ENCODE results near the gene DUSP6. TPM values are rescaled to one million over a fixed set of nuclear protein-coding genes. Genes with fewer than 3 reads are reported as not detected.

DUSP6 gene
- total and polyA plus RNA-seq, 7 donors = 27.0 to 39.7 (median 33.2) TPM

GRCh38 chr12:89314060-89314761 lies 38.1 kb downstream of the DUSP6 start:
- no peak for DNase-seq
- Histone ChIP-seq H3K36me3 (no peaks in the 10 kb centered on the region), H3K27me3 (no peaks in the 10 kb centered on the region), H3K9me3 (no peaks in the 10 kb centered on the region), H3K4me3 (no peak overlapping the region), H3K4me1 (no peaks in the 10 kb centered on the region), H3K27ac (no peak overlapping the region)
- WGBS, 2 donors = 91 to 94% methylated on average over 3 of the region's 3 CpGs
- intact Hi-C loops (cut with DNase I) = no loop called here
- TF ChIP-seq POLR2AphosphoS5 (IDR thresholded peaks at IDR 0.05) (no peak), EP300 (IDR thresholded peaks at IDR 0.05) (no peak), POLR2A (IDR thresholded peaks at IDR 0.05) (no peak)
- TF ChIP-seq, protein P1, sequence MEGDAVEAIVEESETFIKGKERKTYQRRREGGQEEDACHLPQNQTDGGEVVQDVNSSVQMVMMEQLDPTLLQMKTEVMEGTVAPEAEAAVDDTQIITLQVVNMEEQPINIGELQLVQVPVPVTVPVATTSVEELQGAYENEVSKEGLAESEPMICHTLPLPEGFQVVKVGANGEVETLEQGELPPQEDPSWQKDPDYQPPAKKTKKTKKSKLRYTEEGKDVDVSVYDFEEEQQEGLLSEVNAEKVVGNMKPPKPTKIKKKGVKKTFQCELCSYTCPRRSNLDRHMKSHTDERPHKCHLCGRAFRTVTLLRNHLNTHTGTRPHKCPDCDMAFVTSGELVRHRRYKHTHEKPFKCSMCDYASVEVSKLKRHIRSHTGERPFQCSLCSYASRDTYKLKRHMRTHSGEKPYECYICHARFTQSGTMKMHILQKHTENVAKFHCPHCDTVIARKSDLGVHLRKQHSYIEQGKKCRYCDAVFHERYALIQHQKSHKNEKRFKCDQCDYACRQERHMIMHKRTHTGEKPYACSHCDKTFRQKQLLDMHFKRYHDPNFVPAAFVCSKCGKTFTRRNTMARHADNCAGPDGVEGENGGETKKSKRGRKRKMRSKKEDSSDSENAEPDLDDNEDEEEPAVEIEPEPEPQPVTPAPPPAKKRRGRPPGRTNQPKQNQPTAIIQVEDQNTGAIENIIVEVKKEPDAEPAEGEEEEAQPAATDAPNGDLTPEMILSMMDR (IDR thresholded peaks at IDR 0.05) = no peak

- H3K36me3 ChIP-seq = no peaks in the 10 kb centered on the region
- no peaks in the 10 kb centered on the region for H3K27me3 ChIP-seq
- H3K4me1 ChIP-seq = no peaks in the 10 kb centered on the region
- H3K27ac ChIP-seq = no peak overlapping the region
- DNase-seq = no peak
- intact Hi-C loops (cut with DNase I) = no loop called here
- H3K9me3 ChIP-seq = no peaks in the 10 kb centered on the region
- no peak overlapping the region for H3K4me3 ChIP-seq
- WGBS, 2 donors = 95% methylated on average over 4 of the region's 4 CpGs
- TF ChIP-seq EP300 (IDR thresholded peaks at IDR 0.05) = no peak
- no peak for TF ChIP-seq POLR2AphosphoS5 (IDR thresholded peaks at IDR 0.05)
- no peak for TF ChIP-seq POLR2A (IDR thresholded peaks at IDR 0.05)
- TF ChIP-seq, protein P1 (IDR thresholded peaks at IDR 0.05) = no peak
These were observed 40.5 kb downstream of the DUSP6 start for GRCh38 chr12:89311703-89312293.

- Histone ChIP-seq H3K27ac (peak overlapping the region in 1 of 4 donors; percentile 69), H3K9me3 (no peaks in the 10 kb centered on the region), H3K4me1 (no peaks in the 10 kb centered on the region), H3K4me3 (no peak overlapping the region), H3K36me3 (no peaks in the 10 kb centered on the region), H3K27me3 (no peaks in the 10 kb centered on the region)
- TF ChIP-seq POLR2A (IDR thresholded peaks at IDR 0.05) (no peak), POLR2AphosphoS5 (IDR thresholded peaks at IDR 0.05) (no peak), EP300 (IDR thresholded peaks at IDR 0.05) (no peak)
- TF ChIP-seq, protein P1 (IDR thresholded peaks at IDR 0.05) = no peak
- DNase-seq = no peak
- 67 to 83% methylated on average over 4 of the region's 4 CpGs for WGBS, 2 donors
- intact Hi-C loops (cut with DNase I) = no loop called here
These were observed 42.5 kb downstream of the DUSP6 start for GRCh38 chr12:89309815-89310214.

- no peaks in the 10 kb centered on the region for H3K9me3 ChIP-seq
- no peaks in the 10 kb centered on the region for H3K27me3 ChIP-seq
- TF ChIP-seq, protein P1 (IDR thresholded peaks at IDR 0.05) = no peak
- TF ChIP-seq EP300 (IDR thresholded peaks at IDR 0.05) (no peak), POLR2A (IDR thresholded peaks at IDR 0.05) (no peak), POLR2AphosphoS5 (IDR thresholded peaks at IDR 0.05) (no peak)
- peak overlapping the region in 1 of 4 donors; percentile 69 for H3K27ac ChIP-seq
- 76 to 87% methylated on average over 3 of the region's 3 CpGs for WGBS, 2 donors
- intact Hi-C loops (cut with DNase I) = no loop called here
- H3K4me3 ChIP-seq = no peak overlapping the region
- H3K4me1 ChIP-seq = no peaks in the 10 kb centered on the region
- H3K36me3 ChIP-seq = no peaks in the 10 kb centered on the region
- no peak for DNase-seq
These were observed 42.9 kb downstream of the DUSP6 start for GRCh38 chr12:89309440-89309802.
